C4-2B (cell line): ENCODE data around the gene NDUFAB1.
"Not testable (repeated sequence)": the region's sequence is repeated elsewhere in the genome, so short reads cannot be mapped to it uniquely, and the experiment has no call there.

ENCODE experiments used
- H3K27ac ChIP-seq: fragments of 450-650 bp; 2 replicates; pipeline ENCODE4 v1.5.1; 2017
- ZFX ChIP-seq: fragments of 450-650 bp; IDR thresholded peaks from 2 replicates; pipeline ENCODE4 v1.6.1; 2017
- TF ChIP-seq, protein P1 (sequence below): fragments of 450-650 bp; conservative IDR thresholded peaks from 2 replicates; pipeline ENCODE4 v1.5.1; 2017; ENCODE audit warnings: mild to moderate bottlenecking

NDUFAB1 gene

DNA sequence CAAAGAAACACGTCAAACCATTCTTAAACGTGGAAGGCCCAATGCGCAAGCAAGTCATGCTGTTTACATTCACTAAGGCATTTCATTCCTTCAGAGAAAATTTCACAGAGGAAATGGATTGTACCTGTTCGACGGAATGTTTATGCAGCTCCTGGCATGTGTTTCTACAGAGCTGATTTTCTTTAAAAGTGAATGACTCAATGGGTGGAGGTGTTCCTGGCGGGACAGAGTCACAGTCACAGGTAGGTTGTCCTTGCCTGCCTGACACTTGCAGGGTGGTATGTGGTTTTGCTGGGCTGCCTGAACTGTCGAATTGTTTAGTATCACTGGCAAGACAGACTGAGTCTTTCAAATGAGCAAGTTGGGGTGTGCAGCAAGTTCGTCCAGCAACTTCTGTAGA lies 33.4 kb upstream of the NDUFAB1 start:
- no peak overlapping the region for H3K27ac ChIP-seq
- TF ChIP-seq, protein P1, sequence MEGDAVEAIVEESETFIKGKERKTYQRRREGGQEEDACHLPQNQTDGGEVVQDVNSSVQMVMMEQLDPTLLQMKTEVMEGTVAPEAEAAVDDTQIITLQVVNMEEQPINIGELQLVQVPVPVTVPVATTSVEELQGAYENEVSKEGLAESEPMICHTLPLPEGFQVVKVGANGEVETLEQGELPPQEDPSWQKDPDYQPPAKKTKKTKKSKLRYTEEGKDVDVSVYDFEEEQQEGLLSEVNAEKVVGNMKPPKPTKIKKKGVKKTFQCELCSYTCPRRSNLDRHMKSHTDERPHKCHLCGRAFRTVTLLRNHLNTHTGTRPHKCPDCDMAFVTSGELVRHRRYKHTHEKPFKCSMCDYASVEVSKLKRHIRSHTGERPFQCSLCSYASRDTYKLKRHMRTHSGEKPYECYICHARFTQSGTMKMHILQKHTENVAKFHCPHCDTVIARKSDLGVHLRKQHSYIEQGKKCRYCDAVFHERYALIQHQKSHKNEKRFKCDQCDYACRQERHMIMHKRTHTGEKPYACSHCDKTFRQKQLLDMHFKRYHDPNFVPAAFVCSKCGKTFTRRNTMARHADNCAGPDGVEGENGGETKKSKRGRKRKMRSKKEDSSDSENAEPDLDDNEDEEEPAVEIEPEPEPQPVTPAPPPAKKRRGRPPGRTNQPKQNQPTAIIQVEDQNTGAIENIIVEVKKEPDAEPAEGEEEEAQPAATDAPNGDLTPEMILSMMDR, result no peak

DNA sequence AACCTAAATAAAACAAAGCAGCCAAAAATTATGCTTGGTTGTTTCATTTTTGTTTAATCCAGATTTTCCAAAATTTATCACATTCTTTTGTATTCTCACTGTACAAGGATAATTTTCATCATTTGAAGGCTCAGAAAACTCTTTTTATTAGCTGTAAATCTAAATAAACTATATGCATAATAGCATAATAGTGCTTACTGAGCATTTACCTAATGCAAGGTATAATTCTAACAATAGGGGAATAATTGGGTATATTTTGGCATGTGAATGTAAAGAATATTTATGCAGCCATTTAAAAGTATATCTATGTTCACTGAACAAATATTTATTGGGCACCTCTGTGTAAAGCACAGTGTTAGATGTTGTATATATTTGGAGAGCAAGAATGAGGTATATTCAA lies 28.0 kb upstream of the NDUFAB1 start:
- H3K27ac ChIP-seq, result no peak overlapping the region
- no peak for TF ChIP-seq ZFX

DNA sequence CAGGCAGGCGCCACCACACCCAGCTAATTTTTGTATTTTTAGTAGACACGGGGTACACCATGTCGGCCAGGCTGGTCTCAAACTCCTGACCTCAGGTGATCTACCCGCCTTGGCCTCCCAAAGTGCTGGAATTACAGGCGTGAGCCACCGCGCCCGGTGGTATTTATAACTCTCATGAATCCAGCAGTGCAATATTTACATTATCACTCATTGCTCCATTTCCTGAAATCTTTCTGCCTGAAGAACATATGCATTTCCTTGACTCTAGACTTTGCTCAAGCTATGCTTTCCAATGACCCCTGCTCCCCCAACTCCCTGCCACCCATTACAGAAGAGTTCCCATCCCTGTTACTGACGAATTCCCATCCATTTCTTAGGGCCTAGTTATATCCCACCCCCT lies 19.7 kb upstream of the NDUFAB1 start:
- no peak overlapping the region for H3K27ac ChIP-seq
- TF ChIP-seq ZFX, result no peak
- TF ChIP-seq, protein P1, result no peak

DNA sequence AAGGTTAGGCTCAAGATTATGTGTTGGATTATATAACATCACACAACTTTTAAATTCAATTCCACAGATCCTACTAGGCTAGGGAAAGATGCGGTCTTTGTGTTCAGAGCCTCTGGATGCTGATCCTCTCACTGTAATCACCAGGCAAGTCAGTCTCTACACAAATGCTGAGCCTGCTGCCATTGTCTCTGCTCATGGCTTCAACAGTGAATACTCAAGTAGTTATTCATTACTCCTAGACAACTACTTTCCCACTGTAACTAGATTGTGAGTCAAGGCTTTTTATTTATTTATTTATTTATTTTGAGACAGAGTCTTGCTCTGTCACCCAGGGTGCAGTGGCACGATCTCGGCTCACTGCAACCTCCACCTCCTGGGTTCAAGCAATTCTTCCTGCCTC lies 15.8 kb upstream of the NDUFAB1 start:
- H3K27ac ChIP-seq, result no peak overlapping the region
- TF ChIP-seq, protein P1, result no peak
- TF ChIP-seq ZFX, result no peak

DNA sequence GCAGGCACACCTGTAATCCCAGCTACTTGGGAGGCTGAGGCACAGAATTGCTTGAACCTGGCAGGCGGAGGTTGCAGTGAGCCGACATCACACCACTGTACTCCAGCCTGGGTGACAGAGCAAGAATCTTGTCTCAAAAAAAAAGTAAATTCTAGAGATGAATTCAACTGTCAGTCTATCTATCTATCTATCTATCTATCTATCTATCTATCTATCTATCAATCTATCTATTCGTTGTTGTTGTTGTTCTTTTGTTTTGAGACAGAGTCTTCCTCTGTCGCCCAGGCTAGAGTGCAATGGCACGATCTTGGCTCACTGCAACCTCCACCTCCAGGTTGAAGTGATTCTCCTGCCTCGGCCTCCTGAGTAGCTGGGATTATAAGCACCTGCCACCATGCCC lies 14.8 kb upstream of the NDUFAB1 start:
- not testable (repeated sequence) for H3K27ac ChIP-seq

DNA sequence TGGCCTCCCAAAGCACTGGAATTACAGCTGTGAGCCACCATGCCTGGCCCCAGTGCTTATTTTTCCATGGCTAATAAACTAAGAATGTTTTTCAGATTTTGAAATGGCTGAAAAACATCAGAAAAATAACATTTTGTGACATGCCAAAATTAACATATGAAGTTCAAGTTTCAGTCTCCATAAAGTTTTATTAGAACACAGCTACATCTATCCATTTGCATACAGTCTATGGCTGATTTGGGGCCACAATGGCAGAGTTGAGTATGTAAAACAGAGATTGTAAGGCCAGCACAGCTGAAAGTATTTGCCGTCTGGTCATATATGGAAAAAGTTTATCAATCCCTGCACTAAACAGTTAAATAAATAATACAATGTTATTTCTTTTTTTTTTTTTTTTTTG lies 13.8 kb upstream of the NDUFAB1 start:
- TF ChIP-seq, protein P1, result no peak
- no peak for TF ChIP-seq ZFX
- H3K27ac ChIP-seq, result no peak overlapping the region

DNA sequence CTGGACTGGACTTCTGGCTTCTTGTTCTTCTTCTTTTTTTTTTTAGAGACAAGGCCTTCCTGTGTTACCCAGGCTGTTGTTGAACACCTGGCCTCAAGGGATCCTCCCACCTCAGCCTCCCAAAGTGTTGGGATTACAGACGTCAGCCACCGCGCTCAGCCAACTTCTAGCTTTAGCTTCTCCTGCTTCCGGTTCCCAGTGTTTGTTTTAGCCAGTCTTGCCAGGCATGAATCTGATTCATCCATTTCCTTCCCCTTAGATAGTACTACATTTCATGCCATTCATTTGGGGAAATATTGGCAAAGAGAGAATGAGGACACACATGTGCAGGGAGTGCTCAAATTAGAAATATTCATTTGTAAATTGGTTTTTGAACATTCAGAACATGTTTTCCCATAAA lies 12.1 kb upstream of the NDUFAB1 start:
- TF ChIP-seq, protein P1, result no peak
- TF ChIP-seq ZFX, result no peak
- no peak overlapping the region for H3K27ac ChIP-seq

DNA sequence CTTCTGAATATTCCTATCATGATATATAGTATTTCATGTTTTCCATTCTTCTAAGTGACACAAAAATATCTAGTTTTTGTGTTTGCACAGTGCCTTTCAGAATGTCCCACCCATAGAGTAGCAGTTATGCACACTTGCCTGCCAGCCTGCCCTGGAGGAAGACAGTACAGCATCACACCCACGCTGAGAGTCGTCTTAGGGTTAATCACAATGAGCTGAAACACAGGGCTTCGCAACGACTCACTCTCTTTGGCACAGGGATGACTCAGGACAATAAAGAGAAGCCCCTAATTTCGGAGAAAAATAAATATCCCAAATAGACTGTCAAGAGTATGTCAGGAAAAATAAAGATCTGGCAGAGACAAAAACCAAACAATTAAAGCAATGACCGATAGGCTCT lies 11.6 kb upstream of the NDUFAB1 start:
- H3K27ac ChIP-seq, result no peak overlapping the region
- TF ChIP-seq, protein P1, result no peak
- no peak for TF ChIP-seq ZFX

DNA sequence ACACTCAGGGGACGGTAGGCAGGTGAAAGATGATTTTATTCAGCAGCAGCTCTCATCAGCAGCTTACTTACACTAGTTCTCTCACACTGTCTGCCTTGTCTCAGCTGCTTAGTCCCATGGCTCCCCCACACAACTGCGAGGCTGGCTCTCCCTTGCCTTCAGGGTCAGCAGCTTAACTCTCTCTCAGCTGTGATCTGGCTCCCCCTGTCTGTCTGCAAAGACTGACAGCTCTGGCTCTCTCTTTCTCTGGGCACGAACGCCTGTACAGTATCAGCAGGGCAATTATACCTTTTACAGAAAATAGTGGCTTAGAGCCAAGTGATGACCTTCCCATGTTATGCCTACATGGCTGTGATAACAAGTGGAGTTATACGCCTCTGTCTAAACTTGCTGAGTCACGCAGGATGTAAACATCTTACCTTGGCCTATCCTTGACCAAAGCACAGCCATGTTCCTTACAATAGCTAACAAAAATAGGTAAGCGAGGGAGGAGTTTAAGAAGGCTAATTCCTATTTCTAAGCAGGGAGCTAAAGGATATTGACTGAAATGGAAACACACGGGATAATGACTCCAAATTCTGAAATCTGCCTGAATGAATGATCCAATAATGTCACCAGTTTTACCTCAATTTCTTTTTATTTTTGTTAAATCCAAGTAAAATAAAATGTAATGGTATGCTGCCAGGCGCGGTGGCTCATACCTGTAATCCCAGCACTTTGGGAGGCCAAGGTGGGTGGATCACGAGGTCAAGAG lies 1.1 kb upstream of the NDUFAB1 start:
- TF ChIP-seq, protein P1, result no peak
- TF ChIP-seq ZFX, result no peak
- H3K27ac ChIP-seq, result no peak overlapping the region
